ENCODE results near the gene OR52K1.

- TF ChIP-seq CTCF (IDR thresholded peaks at IDR 0.05) (no peak), POLR2AphosphoS5 (IDR thresholded peaks at IDR 0.05) (no peak)
These were observed 46.0 kb upstream of the OR52K1 start for GRCh38 chr11:4436411-4436810.

All from esophagus muscularis mucosa (tissue), 3 donors.